ENCODE results near the gene TRIM4. TPM values are rescaled to one million over a fixed set of nuclear protein-coding genes. Genes with fewer than 3 reads are reported as not detected.
"Not testable (repeated sequence)": the region's sequence is repeated elsewhere in the genome, so short reads cannot be mapped to it uniquely, and the experiment has no call there.

Gene TRIM4
- total RNA-seq, 1 experiment from 2014 or later: 34.0 TPM

DNA sequence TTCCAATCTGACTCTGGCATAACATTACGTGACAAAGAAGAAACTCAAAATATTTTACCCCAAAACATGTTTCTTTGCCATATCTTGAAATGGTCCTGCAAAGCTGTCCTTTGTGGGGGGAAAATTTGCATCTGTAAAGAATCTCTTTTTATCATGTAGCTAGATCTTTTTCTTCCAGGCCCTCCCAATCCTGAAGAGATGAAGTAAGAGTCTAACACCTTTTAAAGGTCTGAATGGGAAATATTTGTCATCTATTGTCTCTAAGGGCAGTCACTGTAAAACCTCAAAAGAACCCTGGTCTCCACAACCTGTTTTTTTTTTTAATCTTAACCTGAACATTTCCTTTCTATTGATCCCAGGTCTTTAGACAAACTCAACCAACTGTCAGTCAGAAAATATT lies 51.1 kb downstream of the TRIM4 start:
- BruUV-seq (replicated peaks): no TSS peak
- TF ChIP-seq, protein P1, sequence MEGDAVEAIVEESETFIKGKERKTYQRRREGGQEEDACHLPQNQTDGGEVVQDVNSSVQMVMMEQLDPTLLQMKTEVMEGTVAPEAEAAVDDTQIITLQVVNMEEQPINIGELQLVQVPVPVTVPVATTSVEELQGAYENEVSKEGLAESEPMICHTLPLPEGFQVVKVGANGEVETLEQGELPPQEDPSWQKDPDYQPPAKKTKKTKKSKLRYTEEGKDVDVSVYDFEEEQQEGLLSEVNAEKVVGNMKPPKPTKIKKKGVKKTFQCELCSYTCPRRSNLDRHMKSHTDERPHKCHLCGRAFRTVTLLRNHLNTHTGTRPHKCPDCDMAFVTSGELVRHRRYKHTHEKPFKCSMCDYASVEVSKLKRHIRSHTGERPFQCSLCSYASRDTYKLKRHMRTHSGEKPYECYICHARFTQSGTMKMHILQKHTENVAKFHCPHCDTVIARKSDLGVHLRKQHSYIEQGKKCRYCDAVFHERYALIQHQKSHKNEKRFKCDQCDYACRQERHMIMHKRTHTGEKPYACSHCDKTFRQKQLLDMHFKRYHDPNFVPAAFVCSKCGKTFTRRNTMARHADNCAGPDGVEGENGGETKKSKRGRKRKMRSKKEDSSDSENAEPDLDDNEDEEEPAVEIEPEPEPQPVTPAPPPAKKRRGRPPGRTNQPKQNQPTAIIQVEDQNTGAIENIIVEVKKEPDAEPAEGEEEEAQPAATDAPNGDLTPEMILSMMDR (conservative IDR thresholded peaks at IDR 0.05): no peak
- no peak for TF ChIP-seq EZH2 (IDR thresholded peaks at IDR 0.05; ENCODE audit: low read depth)

DNA sequence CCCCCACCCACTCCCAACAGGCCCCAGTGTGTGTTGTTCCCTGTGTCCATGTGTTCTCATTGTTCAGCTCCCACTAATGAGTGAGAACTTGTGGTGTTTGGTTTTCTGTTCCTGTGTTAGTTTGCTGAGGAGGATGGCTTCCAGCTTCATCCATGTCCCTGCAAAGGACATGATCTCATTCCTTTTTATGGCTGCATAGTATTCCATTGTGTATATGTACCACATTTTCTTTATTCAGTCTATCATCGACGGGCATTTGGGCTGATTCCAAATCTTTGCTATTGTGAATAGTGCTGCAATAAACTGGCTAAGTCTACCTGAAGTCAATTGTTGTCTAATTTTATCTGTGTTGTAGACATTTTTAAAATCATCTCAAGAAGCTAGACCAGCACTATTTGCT lies 51.9 kb downstream of the TRIM4 start:
- H4K20me1 ChIP-seq (ENCODE audit: insufficient read depth); H3K9me2 ChIP-seq (ENCODE audit: insufficient read depth); H3K4me3 ChIP-seq; H3K9me3 ChIP-seq (ENCODE audit: insufficient read depth, low read depth); H2AFZ ChIP-seq; POLR2A ChIA-PET (ENCODE audit: unreplicated experiment); H3K79me2 ChIP-seq (ENCODE audit: low read depth); H3K4me1 ChIP-seq (replicated peaks; ENCODE audit: insufficient read depth); H3K36me3 ChIP-seq (ENCODE audit: low read depth); H3K27ac ChIP-seq; intact Hi-C loops (cut with micrococcal nuclease; ENCODE audit: unreplicated experiment); CTCF ChIA-PET; BruUV-seq (replicated peaks); DNase-seq; H3K27me3 ChIP-seq (ENCODE audit: insufficient read depth, low read depth); H3F3A ChIP-seq (ENCODE audit: insufficient read depth, low read depth); H3K4me2 ChIP-seq: not testable (repeated sequence)

More for the DNA sequence above, 51.1 kb downstream of the TRIM4 start:
- ChIA-PET CTCF (no interaction called here), POLR2A (ENCODE audit: unreplicated experiment) (no interaction called here)
- intact Hi-C loops (cut with micrococcal nuclease; ENCODE audit: unreplicated experiment): no loop called here
- Histone ChIP-seq H3K4me2 (no peak overlapping the region), H3K4me1 (replicated peaks; ENCODE audit: insufficient read depth) (no peaks in the 10 kb centered on the region), H3K79me2 (ENCODE audit: low read depth) (no peaks in the 10 kb centered on the region), H3K4me3 (no peak overlapping the region), H4K20me1 (ENCODE audit: insufficient read depth) (no peaks in the 10 kb centered on the region), H2AFZ (no peak overlapping the region), H3F3A (ENCODE audit: insufficient read depth, low read depth) (no peaks in the 10 kb centered on the region), H3K27me3 (ENCODE audit: insufficient read depth, low read depth) (peaks cover 2% of the 10 kb centered on the region; the same call in 1 of the 2 replicates), H3K9me2 (ENCODE audit: insufficient read depth) (no peaks in the 10 kb centered on the region), H3K27ac (no peak overlapping the region), H3K36me3 (ENCODE audit: low read depth) (no peaks in the 10 kb centered on the region), H3K9me3 (ENCODE audit: insufficient read depth, low read depth) (no peaks in the 10 kb centered on the region)
- DNase-seq: no peak

DNA sequence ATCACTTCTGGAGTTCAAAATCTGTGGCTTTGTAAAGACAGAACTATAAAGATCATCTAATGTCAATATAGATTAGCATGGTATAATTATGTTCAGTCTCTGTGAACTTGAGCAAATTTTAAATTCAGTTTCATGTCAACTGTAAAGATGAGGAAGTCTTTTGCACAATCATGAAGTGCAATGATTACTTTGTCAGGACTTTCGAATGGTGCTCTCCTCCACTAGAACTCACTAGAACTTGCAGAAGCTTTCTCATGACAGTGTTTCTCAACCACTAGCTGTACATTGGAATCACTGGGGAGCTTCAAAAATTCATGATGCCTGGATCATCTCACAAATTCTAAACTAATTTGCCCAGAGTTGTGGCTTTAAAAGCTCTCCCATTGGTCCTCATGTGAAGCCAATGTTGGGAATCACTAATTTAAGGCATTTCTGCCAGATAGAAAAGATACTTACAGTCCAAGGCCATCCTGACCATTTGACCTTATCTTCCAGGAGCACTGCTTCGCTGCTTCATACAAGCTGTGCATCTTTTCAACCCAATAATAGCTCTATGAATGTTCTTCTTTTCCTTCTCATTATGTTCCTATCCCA lies 55.4 kb downstream of the TRIM4 start:
- TF ChIP-seq, protein P1 (conservative IDR thresholded peaks at IDR 0.05): no peak
- no peak for TF ChIP-seq EZH2 (IDR thresholded peaks at IDR 0.05; ENCODE audit: low read depth)
- POLR2A ChIA-PET (ENCODE audit: unreplicated experiment): no interaction called here
- Histone ChIP-seq H3K9me3 (ENCODE audit: insufficient read depth, low read depth) (no peaks in the 10 kb centered on the region), H3K27me3 (ENCODE audit: insufficient read depth, low read depth) (peaks cover 5% of the 10 kb centered on the region; the same call in 1 of the 2 replicates), H4K20me1 (ENCODE audit: insufficient read depth) (no peaks in the 10 kb centered on the region), H3K4me2 (no peak overlapping the region), H3K27ac (no peak overlapping the region), H3F3A (ENCODE audit: insufficient read depth, low read depth) (no peaks in the 10 kb centered on the region), H3K4me1 (replicated peaks; ENCODE audit: insufficient read depth) (no peaks in the 10 kb centered on the region), H3K36me3 (ENCODE audit: low read depth) (no peaks in the 10 kb centered on the region), H3K79me2 (ENCODE audit: low read depth) (no peaks in the 10 kb centered on the region), H2AFZ (no peak overlapping the region), H3K4me3 (no peak overlapping the region), H3K9me2 (ENCODE audit: insufficient read depth) (no peaks in the 10 kb centered on the region)
- CTCF ChIA-PET: no interaction called here
- intact Hi-C loops (cut with micrococcal nuclease; ENCODE audit: unreplicated experiment): no loop called here
- no TSS peak for BruUV-seq (replicated peaks)
- DNase-seq: no peak
